K562 (cell line): Measurements from ENCODE around the gene GEMIN7. TPM values are rescaled to one million over a fixed set of nuclear protein-coding genes. Genes with fewer than 3 reads are reported as not detected.

Experiments used
- FOXO4 ChIP-seq: fragments of 450-650 bp; formaldehyde crosslinking; IDR thresholded peaks from 2 replicates; pipeline ENCODE4 v1.4.0; 2020; ENCODE audit warnings: mild to moderate bottlenecking, moderate library complexity
- GATAD2A ChIP-seq: fragments of 450-650 bp; IDR thresholded peaks from 2 replicates; pipeline ENCODE4 v1.6.1; 2017
- HINFP ChIP-seq: fragments of 450-650 bp; conservative IDR thresholded peaks from 2 replicates; pipeline ENCODE4 v1.6.1; 2016; ENCODE audit warnings: missing genetic modification characterization, low read depth, mild to moderate bottlenecking, control low read depth, missing compliant biosample characterization
- MAFF ChIP-seq: IDR thresholded peaks from 2 replicates; pipeline ENCODE4 v1.6.1; 2012; ENCODE audit warnings: low read length, improper control_type of control experiment
- MAFG ChIP-seq: fragments of 450-650 bp; conservative IDR thresholded peaks from 2 replicates; pipeline ENCODE4 v1.6.1; 2016; ENCODE audit warnings: missing genetic modification characterization, missing compliant biosample characterization
- MLX ChIP-seq, 2 experiments: fragments of 450-650 bp in 1 of 2; sonication (generic) in 1 of 2; formaldehyde crosslinking; conservative IDR thresholded peaks; 2 replicates each; pipeline versions ENCODE4 v1.4.0 to v1.8.1; 2020 to 2022; ENCODE audit warnings: mild to moderate bottlenecking in 1 of 2, missing genetic modification reagents in 1 of 2
- MYBL2 ChIP-seq, 2 experiments: fragments of 450-650 bp in 1 of 2; sonication (generic) in 1 of 2; formaldehyde crosslinking in 1 of 2; IDR thresholded peaks; 2 replicates each; pipeline versions ENCODE4 v1.6.1 to v1.8.1; 2017 to 2022; ENCODE audit warnings: borderline replicate concordance in 1 of 2, inconsistent platforms in 1 of 2, low read depth in 1 of 2, mild to moderate bottlenecking in 1 of 2, missing genetic modification reagents in 1 of 2, moderate library complexity in 1 of 2
- NR1H2 ChIP-seq: sonication (generic); formaldehyde crosslinking; IDR thresholded peaks from 2 replicates; pipeline ENCODE4 v1.4.0; 2020; ENCODE audit warnings: mild to moderate bottlenecking, missing genetic modification reagents
- PCBP1 ChIP-seq: fragments of 200-400 bp; formaldehyde crosslinking; IDR thresholded peaks from 2 replicates; pipeline ENCODE4 v1.6.1; 2018; ENCODE audit warnings: mild to moderate bottlenecking, low read depth, low read length; ENCODE audit not compliant: poor library complexity, severe bottlenecking
- RNF219 ChIP-seq: fragments of 250-450 bp; sonication (Bioruptor Pico); IDR thresholded peaks from 2 replicates; pipeline ENCODE4 v1.5.0; 2022; ENCODE audit warnings: mild to moderate bottlenecking
- SMAD1 ChIP-seq: fragments of 150-350 bp; IDR thresholded peaks from 2 replicates; pipeline ENCODE4 v1.6.1; 2014; ENCODE audit warnings: low read length, low read depth; ENCODE audit not compliant: partially characterized antibody
- STAT6 ChIP-seq: sonication (generic); formaldehyde crosslinking; IDR thresholded peaks from 2 replicates; pipeline ENCODE4 v1.8.1; 2023; ENCODE audit warnings: mild to moderate bottlenecking, missing genetic modification reagents
- ZBTB26 ChIP-seq: fragments of 450-650 bp; formaldehyde crosslinking; IDR thresholded peaks from 2 replicates; pipeline ENCODE4 v1.4.0; 2022; ENCODE audit warnings: missing genetic modification characterization
- ZKSCAN3 ChIP-seq: fragments of 250-450 bp; sonication (Bioruptor Pico); IDR thresholded peaks from 2 replicates; pipeline ENCODE4 v1.4.0; 2020
- ZNF277 ChIP-seq: fragments of 250-450 bp; sonication (Bioruptor Pico); IDR thresholded peaks from 2 replicates; pipeline ENCODE4 v1.8.0; 2022; ENCODE audit warnings: inconsistent platforms, mild to moderate bottlenecking, moderate library complexity, borderline replicate concordance
- ZNF41 ChIP-seq: fragments of 250-450 bp; sonication (Bioruptor Pico); conservative IDR thresholded peaks from 2 replicates; pipeline ENCODE4 v1.4.0; 2020; ENCODE audit warnings: mild to moderate bottlenecking
- polyA plus RNA-seq, 8 experiments: library from polyadenylated mRNA; depleted of rRNA in 4 of 8; stranded (reverse) in 5 of 8; unstranded in 3 of 8; fragments of >200 nt; fragmentation: Nextera tagmentation in 2 of 8; fragmentation: Illumina TruSeq in 1 of 8; extraction: Ambion mirVana in 2 of 8; extraction: Trizol in 1 of 8; gene quantifications; 2 replicates each; pipeline versions ENCODE4 v1.2.1 to v1.2.3, GENCODE V29; 2011 to 2014; ENCODE audit warnings: inconsistent platforms in 1 of 8, missing spikeins in 1 of 8
- total RNA-seq, 7 experiments: library from RNA; depleted of rRNA in 6 of 7; stranded (reverse); fragments of >200 nt in 6 of 7; fragmentation: Illumina TruSeq in 2 of 7; extraction: Trizol in 2 of 7; gene quantifications; 2 replicates each; pipeline versions ENCODE4 v1.2.1 to v1.2.3, GENCODE V29; 2011 to 2021; ENCODE audit warnings: low replicate concordance in 1 of 7

The GEMIN7 gene
- total and polyA plus RNA-seq, 9 of the 15 experiments (the other 6 are each of a cell fraction or from before 2014, with no cell fraction given), result 23.1 to 124 (median 54.9) TPM

GRCh38 chr19:45126654-45127053 is 47.6 kb downstream of the GEMIN7 start (continued):
- TF ChIP-seq SMAD1, result no peak
- TF ChIP-seq RNF219 (CRISPR knock-in tag), result no peak
- TF ChIP-seq ZNF41 (CRISPR knock-in tag), result no peak
- TF ChIP-seq MAFG (tag), result peak; percentile 60
- TF ChIP-seq ZBTB26 (CRISPR knock-in tag), result no peak
- TF ChIP-seq FOXO4, result no peak
- no peak for TF ChIP-seq GATAD2A
- TF ChIP-seq MAFF, result 0 out of 2 replicates have a peak, but pooled peaks have one; percentile 2
- TF ChIP-seq PCBP1, result no peak
- TF ChIP-seq NR1H2, result no peak
- no peak for TF ChIP-seq ZKSCAN3 (CRISPR knock-in tag)
- no peak for TF ChIP-seq ZNF277 (CRISPR knock-in tag)
- TF ChIP-seq MYBL2 (IDR thresholded peaks at IDR 0.05; ENCODE audit: low read depth), result no peak
- no peak for TF ChIP-seq MYBL2 (CRISPR knock-in tag; IDR thresholded peaks at IDR 0.05; ENCODE audit: borderline replicate concordance)
- TF ChIP-seq STAT6, result no peak
- TF ChIP-seq HINFP, result no peak
- no peak for TF ChIP-seq MLX (CRISPR knock-in tag; conservative IDR thresholded peaks at IDR 0.05)
